Urinary bladder (tissue), 4 donors: Measurements from ENCODE around the gene SNPH. TPM values are rescaled to one million over a fixed set of nuclear protein-coding genes. Genes with fewer than 3 reads are reported as not detected.

Source experiments
- DNase-seq: peaks from one replicate; pipeline ENCODE4 v3.0.0-alpha.2; 2015; ENCODE audit errors: extremely low spot score
- H3K27ac ChIP-seq: one replicate; pipeline ENCODE4 v1.5.1; 2013; ENCODE audit warnings: low read depth, mild to moderate bottlenecking, moderate library complexity
- H3K36me3 ChIP-seq: one replicate; pipeline ENCODE4 v1.6.1; 2013; ENCODE audit warnings: mild to moderate bottlenecking, moderate library complexity; ENCODE audit not compliant: insufficient read depth
- H3K4me1 ChIP-seq: one replicate; pipeline ENCODE4 v1.6.1; 2013; ENCODE audit warnings: mild to moderate bottlenecking, moderate library complexity; ENCODE audit not compliant: insufficient read depth
- H3K4me3 ChIP-seq: one replicate; pipeline ENCODE4 v1.5.1; 2013; ENCODE audit warnings: low read depth, low read length
- WGBS: extraction: QIAGEN DNeasy Blood & Tissue Kit; methylation state at CpG from one replicate; pipeline ENCODE4 v1.1.7; 2013; 5-methylcytosine and 5-hydroxymethylcytosine counted together
- polyA plus RNA-seq: library from polyadenylated mRNA; stranded (reverse); fragments of 200-250 nt; gene quantifications from one replicate; pipeline ENCODE4 v1.2.3, GENCODE V29; 2013
- total RNA-seq: library from RNA; depleted of rRNA; stranded (reverse); fragments of >200 nt; gene quantifications from one replicate; pipeline ENCODE4 v1.2.3, GENCODE V29; 2014
- donor health status: healthy with polysubstance abuse.
- donor health status: healthy.

SNPH gene
- total and polyA plus RNA-seq, 2 donors: 3.5 to 7.3 TPM

- Histone ChIP-seq H3K36me3 (no peaks in the 10 kb centered on the region), H3K4me1 (no peaks in the 10 kb centered on the region), H3K27ac (no peak overlapping the region), H3K4me3 (no peak overlapping the region)
- DNase-seq: no peak
- 78% methylated on average over 6 of the region's 6 CpGs for WGBS
These were observed 6.4 kb downstream of the SNPH start for GRCh38 chr20:1272368-1273100.

GRCh38 chr20:1273366-1273765 lies 7.3 kb downstream of the SNPH start:
- H3K36me3 ChIP-seq: no peaks in the 10 kb centered on the region
- no peak for DNase-seq
- no peak overlapping the region for H3K27ac ChIP-seq
- WGBS: 83% methylated on average over 2 of the region's 2 CpGs
- H3K4me3 ChIP-seq: no peak overlapping the region
- no peaks in the 10 kb centered on the region for H3K4me1 ChIP-seq

- H3K4me3 ChIP-seq: no peak overlapping the region
- WGBS: 85% methylated on average over 14 of the region's 14 CpGs
- no peak for DNase-seq
- no peaks in the 10 kb centered on the region for H3K36me3 ChIP-seq
- no peaks in the 10 kb centered on the region for H3K4me1 ChIP-seq
- no peak overlapping the region for H3K27ac ChIP-seq
These were observed 8.6 kb downstream of the SNPH start for GRCh38 chr20:1274485-1275311.

GRCh38 chr20:1275919-1276318 lies 9.8 kb downstream of the SNPH start:
- no peak for DNase-seq
- WGBS: 66% methylated on average over 2 of the region's 2 CpGs

GRCh38 chr20:1277529-1278322 lies 11.6 kb downstream of the SNPH start:
- Histone ChIP-seq H3K27ac (no peak overlapping the region), H3K4me3 (no peak overlapping the region), H3K4me1 (no peaks in the 10 kb centered on the region), H3K36me3 (no peaks in the 10 kb centered on the region)
- no peak for DNase-seq
- 94% methylated on average over 8 of the region's 8 CpGs for WGBS

More at GRCh38 chr20:1275919-1276318, 9.8 kb downstream of the SNPH start:
- Histone ChIP-seq H3K4me1 (no peaks in the 10 kb centered on the region), H3K27ac (no peak overlapping the region), H3K4me3 (no peak overlapping the region), H3K36me3 (no peaks in the 10 kb centered on the region)

GRCh38 chr20:1278993-1279392 lies 12.9 kb downstream of the SNPH start:
- H3K36me3 ChIP-seq: no peaks in the 10 kb centered on the region
- H3K4me3 ChIP-seq: no peak overlapping the region
- DNase-seq: no peak
- 91% methylated on average over 4 of the region's 4 CpGs for WGBS
- no peaks in the 10 kb centered on the region for H3K4me1 ChIP-seq
- H3K27ac ChIP-seq: no peak overlapping the region

- Histone ChIP-seq H3K4me1 (no peaks in the 10 kb centered on the region), H3K36me3 (no peaks in the 10 kb centered on the region), H3K4me3 (no peak overlapping the region), H3K27ac (no peak overlapping the region)
- 70% methylated on average over 6 of the region's 6 CpGs for WGBS
- DNase-seq: no peak
These were observed 14.4 kb downstream of the SNPH start for GRCh38 chr20:1280195-1281102.

- Histone ChIP-seq H3K27ac (no peak overlapping the region), H3K4me1 (no peaks in the 10 kb centered on the region), H3K36me3 (no peaks in the 10 kb centered on the region), H3K4me3 (no peak overlapping the region)
- no peak for DNase-seq
- 70% methylated on average over 7 of the region's 7 CpGs for WGBS
These were observed 15.4 kb downstream of the SNPH start for GRCh38 chr20:1281279-1282057.

- no peaks in the 10 kb centered on the region for H3K36me3 ChIP-seq
- no peak overlapping the region for H3K4me3 ChIP-seq
- 55% methylated on average over 3 of the region's 3 CpGs for WGBS
- no peak overlapping the region for H3K27ac ChIP-seq
- H3K4me1 ChIP-seq: no peaks in the 10 kb centered on the region
- no peak for DNase-seq
These were observed 16.9 kb downstream of the SNPH start for GRCh38 chr20:1282966-1283365.

- H3K4me3 ChIP-seq: no peak overlapping the region
- DNase-seq: no peak
- 79% methylated on average over 9 of the region's 9 CpGs for WGBS
- no peak overlapping the region for H3K27ac ChIP-seq
- H3K4me1 ChIP-seq: no peaks in the 10 kb centered on the region
- H3K36me3 ChIP-seq: no peaks in the 10 kb centered on the region
These were observed 17.7 kb downstream of the SNPH start for GRCh38 chr20:1283522-1284510.

- Histone ChIP-seq H3K4me3 (no peak overlapping the region), H3K27ac (no peak overlapping the region), H3K4me1 (no peaks in the 10 kb centered on the region), H3K36me3 (no peaks in the 10 kb centered on the region)
- DNase-seq: no peak
- 81% methylated on average over 9 of the region's 9 CpGs for WGBS
These were observed 20.4 kb downstream of the SNPH start for GRCh38 chr20:1286267-1287024.
